GM18951 (cell line): Measurements from ENCODE around the gene ALAS1.
"Not testable (repeated sequence)": the region's sequence is repeated elsewhere in the genome, so short reads cannot be mapped to it uniquely, and the experiment has no call there.

ENCODE experiments used
- POLR2A ChIP-seq: IDR thresholded peaks from 4 replicates; pipeline ENCODE4 v1.6.1; 2011; ENCODE audit warnings: mild to moderate bottlenecking; ENCODE audit not compliant: insufficient read length, insufficient read depth; ENCODE audit errors: extremely low read depth
- in situ Hi-C: fragments of 300-500 bp; cut with MboI; formaldehyde crosslinking; loops from one replicate; pipeline ENCODE4 v1.12.0; 2022; ENCODE audit warnings: low sequenced_read_pairs, mixed read lengths, inconsistent platforms; ENCODE audit not compliant: unreplicated experiment

Gene ALAS1

GRCh38 chr3:52197842-52198625, at the start of gene ALAS1:
Gene ALAS1 (plus strand): TSS chr3:52198160. CDS start chr3:52199242, 1,082 bp downstream.
- in situ Hi-C loops: no loop called here

GRCh38 chr3:52149021-52149420, 48.9 kb upstream of the ALAS1 start:
- no peak for TF ChIP-seq POLR2A
- in situ Hi-C loops: no loop called here

More at GRCh38 chr3:52197842-52198625, at the start of gene ALAS1:
- TF ChIP-seq POLR2A: peak; percentile 99

GRCh38 chr3:52149726-52150125, 48.2 kb upstream of the ALAS1 start:
- no peak for TF ChIP-seq POLR2A
- in situ Hi-C loops: no loop called here

GRCh38 chr3:52150357-52150756, 47.6 kb upstream of the ALAS1 start:
- in situ Hi-C loops: no loop called here
- TF ChIP-seq POLR2A: no peak

- in situ Hi-C loops: no loop called here
- TF ChIP-seq POLR2A: no peak
Observed at GRCh38 chr3:52150860-52151259, 47.1 kb upstream of the ALAS1 start.

GRCh38 chr3:52151991-52152390, 46.0 kb upstream of the ALAS1 start:
- in situ Hi-C loops: not testable (repeated sequence)

- no peak for TF ChIP-seq POLR2A
- in situ Hi-C loops: no loop called here
Observed at GRCh38 chr3:52153389-52154096, 44.4 kb upstream of the ALAS1 start.

- TF ChIP-seq POLR2A: peak; percentile 74
- in situ Hi-C loops: no loop called here
Observed at GRCh38 chr3:52154135-52155094, 43.5 kb upstream of the ALAS1 start, which contains the start of gene POC1A. Gene POC1A (minus strand): TSS chr3:52154423. CDS start chr3:52154372, 51 bp downstream.

- TF ChIP-seq POLR2A: no peak
- in situ Hi-C loops: no loop called here
Observed at GRCh38 chr3:52155912-52156311, 42.0 kb upstream of the ALAS1 start.

GRCh38 chr3:52159503-52159902, 38.5 kb upstream of the ALAS1 start:
- in situ Hi-C loops: no loop called here
- no peak for TF ChIP-seq POLR2A

GRCh38 chr3:52162250-52162872, 35.6 kb upstream of the ALAS1 start:
- TF ChIP-seq POLR2A: no peak
- in situ Hi-C loops: no loop called here

GRCh38 chr3:52167240-52167639, 30.7 kb upstream of the ALAS1 start:
- no peak for TF ChIP-seq POLR2A
- in situ Hi-C loops: no loop called here

GRCh38 chr3:52170217-52170616, 27.7 kb upstream of the ALAS1 start:
- in situ Hi-C loops: not testable (repeated sequence)
